ENCODE results near the gene PPP1R14C.

PPP1R14C gene

DNA sequence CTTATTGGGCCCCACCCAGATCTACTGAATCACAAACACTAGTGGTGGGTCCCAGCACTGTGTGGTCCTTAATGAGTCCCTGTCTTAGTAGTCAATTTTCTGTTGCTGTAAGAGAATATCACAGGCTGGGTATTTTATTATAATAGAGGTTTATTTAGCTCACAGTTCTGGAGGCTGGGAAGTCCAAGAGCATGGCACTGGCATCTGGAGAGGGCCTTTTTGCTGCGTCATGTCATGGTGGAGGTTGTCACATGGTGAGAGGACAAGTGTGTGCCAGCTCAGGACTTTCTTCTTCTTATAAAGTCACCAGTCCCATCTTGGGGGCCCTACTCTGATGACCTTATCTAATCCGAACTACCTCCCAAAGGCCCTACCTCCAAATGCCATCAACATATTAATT is 105.0 kb downstream of the PPP1R14C start:
- DNase-seq (ENCODE audit: low read depth in 3 of 3, low spot score in 1 of 3), result no peak

DNA sequence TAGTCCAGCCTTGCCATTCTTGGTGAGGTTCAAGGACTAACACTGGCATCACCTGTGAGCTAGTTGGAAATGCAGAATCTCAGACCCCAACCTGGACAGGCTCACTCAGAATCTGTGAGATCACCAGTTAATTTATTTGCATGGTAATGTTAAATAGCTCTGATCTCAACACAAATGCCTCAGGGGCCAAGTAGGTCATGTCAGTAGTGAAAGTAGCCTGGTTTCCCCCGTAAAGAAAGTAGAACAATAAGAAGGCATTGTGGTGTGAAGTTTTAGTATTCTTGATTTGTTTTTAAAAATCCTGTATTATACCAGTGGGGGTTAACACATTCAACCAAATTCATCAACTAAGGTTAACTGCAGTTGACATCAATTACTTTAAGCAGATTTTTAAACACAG is 105.5 kb downstream of the PPP1R14C start:
- no peak for DNase-seq (ENCODE audit: low read depth in 3 of 3, low spot score in 1 of 3)

DNA sequence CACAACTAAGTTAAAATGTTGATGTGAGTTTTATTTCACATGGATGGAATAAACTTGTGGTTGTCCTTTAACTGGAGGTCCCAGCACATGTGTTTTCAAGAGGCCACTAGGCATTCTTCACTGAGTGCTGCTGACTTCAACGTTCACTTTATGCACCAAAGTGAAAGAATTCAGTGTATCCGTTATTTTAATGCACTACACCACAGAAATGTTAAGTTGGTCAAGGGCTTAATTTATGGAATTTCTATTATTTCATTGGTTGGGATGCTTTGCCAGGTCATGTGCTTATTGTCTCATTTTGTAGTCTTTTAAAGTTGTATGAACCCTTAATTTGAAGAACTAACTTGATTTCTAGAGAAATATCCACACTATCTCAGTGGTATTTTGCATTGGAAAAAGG is 106.4 kb downstream of the PPP1R14C start:
- DNase-seq (ENCODE audit: low read depth in 3 of 3, low spot score in 1 of 3), result no peak

DNA sequence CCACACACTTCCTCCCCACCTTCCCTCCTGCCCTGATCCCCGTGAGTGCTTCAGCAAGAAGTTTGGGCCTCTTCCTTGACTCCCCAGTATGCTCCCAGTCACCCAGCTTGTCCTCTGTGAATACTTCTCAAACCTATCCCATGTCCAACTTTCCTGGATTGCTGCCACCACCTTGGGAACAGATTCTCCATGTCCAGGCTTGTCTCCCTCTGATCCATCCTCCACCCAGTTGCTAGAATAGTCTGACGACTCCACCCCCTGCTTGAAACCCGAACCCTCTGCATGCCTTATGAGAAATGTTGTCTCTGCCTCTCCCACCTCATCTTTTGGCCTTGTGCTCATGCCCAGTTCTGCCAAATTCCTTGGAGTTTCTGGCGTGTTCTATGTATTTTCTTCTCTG is 108.0 kb downstream of the PPP1R14C start:
- DNase-seq (ENCODE audit: low read depth in 3 of 3, low spot score in 1 of 3), result no peak

DNA sequence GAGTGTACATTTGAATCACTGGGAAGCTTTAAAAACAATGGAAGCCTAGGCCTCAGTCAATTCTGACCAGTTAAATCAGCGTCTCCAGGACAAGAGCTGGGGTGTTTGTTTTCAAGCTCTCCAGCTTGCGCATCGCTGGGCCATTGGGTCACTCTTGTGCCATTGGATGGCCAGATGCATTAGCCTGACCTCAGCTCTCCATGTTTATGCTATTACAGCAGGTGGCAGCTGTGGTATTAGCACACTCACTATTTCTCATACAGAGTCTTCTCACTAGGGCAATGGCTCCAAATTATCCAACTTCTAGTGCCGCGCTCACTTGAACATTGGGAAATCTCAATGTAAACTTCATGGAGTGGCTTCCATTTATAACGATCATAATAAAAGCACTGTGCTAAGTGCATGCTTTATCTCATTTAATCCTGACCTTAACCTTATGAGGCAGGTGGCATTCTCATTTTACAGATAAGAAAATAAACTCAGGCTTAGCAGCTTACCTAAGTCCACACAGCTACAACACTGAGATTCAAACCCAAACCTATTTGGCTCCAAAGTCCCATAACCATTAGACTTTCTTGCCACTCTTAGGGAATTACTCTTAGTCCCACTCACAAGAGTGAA is 108.8 kb downstream of the PPP1R14C start:
- DNase-seq (ENCODE audit: low read depth in 3 of 3, low spot score in 1 of 3), result no peak

DNA sequence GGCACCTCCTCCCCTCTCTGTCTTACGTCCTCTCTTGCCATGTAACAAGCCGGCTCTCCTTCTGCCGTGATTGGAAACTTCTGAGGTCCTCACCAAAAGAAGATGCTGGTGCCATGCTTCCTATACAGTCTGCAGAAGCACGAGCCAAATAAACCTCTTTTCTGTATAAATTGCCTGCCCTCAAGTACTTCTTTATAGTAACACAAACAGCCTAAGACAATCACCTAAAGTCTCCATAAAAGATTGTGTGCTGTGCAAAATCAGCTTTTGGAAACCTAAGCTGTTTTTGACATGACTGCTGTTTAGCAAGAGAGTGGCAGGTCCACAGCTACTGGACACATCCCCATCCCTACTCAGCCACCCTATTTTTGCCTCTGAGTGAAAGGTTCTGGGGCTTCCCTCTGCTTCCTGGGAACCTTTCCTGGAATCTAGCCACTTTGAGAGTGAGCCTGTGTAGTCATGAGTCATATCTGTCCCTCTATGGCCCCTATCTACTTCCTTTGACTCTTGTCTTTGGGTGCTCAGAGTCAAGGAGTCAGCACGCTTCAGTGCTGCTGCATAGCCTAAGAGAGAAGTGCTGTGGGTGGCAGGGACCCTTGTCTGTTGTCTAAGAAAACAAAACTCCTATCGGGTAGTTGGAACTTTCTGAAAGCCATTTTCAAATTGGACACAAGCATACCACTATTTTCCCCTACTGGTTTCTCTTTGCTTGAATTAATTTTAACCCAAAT is 110.0 kb downstream of the PPP1R14C start:
- DNase-seq (ENCODE audit: low read depth in 3 of 3, low spot score in 1 of 3), result no peak

DNA sequence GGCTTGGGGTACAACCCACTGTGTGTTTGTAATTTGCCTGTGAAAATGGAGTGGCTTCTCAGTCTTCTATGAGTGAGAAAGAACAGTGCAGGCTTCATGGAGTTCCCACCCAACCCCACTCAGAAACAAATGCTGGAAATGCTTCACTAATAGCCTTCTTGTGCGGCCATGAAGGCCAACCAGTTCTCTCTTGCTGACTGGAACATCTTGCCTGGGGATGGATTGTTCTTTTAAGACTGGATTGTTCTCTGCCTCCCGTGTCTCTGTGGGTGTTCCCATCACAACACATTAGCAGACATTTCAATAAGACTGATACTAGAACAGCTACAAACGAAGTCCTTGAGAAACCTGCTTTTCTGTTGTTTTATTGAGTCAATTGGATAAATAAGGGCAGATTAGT is 110.6 kb downstream of the PPP1R14C start:
- DNase-seq (ENCODE audit: low read depth in 3 of 3, low spot score in 1 of 3), result no peak

DNA sequence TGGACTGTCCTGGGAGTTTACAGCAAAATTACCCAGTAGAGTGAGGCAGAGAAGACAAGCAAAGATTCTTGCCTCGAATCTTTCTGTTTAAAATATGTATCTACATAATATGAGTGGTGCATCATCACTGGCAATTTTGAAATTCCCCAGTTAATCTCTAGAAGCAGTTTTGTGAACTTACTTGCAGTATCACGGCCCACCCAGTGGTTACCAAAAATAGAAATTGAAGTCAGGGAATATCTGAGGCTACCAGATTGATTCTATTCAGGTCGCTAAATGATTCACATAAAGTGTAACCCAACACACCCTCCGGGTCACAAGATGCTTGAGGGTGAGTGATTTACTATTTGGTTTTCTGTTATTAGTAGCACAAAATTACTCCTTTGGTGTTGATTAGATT is 111.9 kb downstream of the PPP1R14C start:
- DNase-seq (ENCODE audit: low read depth in 3 of 3, low spot score in 1 of 3), result no peak

DNA sequence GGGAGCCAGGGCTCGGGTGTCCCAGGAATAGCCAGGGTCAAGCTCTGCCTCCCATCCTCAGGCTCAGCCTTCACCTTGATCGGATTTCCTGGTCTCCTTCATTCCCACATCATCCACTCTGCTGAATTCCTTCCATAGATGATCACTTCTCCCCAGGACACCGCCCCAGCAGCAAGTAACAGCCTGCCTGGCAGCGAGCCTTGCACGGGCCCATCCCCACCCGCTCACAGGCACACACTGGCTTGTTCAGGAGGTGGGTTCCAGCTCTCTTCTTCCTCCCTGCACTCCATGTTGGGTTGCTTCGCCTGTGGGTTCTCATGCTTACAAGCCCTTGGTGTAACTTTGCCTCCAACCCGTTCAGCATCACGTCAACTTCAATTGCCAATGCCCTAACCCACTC is 113.0 kb downstream of the PPP1R14C start:
- DNase-seq (ENCODE audit: low read depth in 3 of 3, low spot score in 1 of 3), result no peak

DNA sequence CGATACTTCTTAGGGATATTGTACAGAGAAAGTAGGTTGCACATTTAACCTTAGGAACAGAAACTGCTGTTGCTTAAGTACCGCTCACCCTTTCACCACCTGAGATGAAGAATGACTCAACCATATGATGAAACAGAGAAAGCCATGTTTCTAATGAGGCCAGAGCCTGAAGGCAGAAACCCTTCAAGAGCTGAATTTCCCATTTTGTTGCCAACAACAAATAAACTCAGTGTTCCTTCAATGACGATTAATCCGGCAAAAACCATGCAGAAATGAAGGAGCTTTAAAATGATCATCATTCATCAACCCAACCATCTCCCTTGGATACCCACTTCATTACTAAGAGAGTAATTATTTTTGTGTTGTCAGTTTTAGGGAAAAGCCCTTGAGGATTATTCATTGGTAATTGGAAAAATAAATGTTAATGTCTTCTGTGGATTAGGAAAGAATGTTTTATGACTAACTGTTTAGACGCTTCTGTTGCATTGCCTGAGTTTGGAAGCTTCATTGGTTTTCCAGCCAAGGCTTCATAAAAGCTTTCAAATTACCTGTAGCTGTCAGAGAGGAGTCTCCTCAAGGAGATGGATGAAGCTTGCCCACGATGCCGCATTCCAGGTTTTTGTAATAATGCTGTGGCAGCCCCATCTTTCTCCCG is 113.9 kb downstream of the PPP1R14C start:
- no peak for DNase-seq (ENCODE audit: low read depth in 3 of 3, low spot score in 1 of 3)

DNA sequence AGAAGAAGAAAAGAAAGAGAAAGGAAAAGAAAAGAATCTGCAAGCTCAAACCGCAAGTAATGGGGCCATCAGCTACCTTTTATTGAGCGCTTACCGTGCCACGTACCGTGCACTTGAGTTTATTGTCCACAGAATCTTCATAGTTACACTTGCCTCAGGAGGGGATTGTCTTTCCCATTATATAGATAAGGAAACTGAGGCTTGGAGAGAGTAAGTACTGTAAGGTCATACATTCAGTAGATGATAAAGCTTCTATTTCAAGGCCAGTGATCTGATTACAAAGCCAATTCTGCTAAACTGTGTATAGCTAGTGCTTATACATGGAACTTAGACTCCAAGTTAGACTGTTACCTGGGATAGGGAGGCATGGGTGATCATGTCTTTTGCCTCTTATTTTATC is 115.5 kb downstream of the PPP1R14C start:
- no peak for DNase-seq (ENCODE audit: low read depth in 3 of 3, low spot score in 1 of 3)

DNA sequence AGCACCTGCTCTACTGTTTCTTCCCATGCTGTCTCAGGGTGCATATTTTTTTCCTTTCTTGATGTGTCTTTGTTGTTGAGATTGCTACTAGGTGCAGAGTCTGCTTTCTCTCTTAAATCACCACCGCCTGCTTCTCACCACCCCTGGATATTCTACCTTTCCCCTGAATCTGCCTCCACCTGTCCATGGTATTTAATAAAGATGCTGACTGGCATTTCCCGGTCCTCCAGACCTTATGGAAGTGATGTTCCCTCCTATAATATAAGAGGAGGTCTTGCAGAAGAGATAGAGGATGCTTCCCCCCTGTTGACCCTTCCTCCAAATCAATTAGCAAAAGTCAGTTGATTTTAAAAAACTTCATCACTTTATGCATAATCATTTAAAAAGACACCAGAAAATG is 118.1 kb downstream of the PPP1R14C start:
- DNase-seq (ENCODE audit: low read depth in 3 of 3, low spot score in 1 of 3), result no peak

DNA sequence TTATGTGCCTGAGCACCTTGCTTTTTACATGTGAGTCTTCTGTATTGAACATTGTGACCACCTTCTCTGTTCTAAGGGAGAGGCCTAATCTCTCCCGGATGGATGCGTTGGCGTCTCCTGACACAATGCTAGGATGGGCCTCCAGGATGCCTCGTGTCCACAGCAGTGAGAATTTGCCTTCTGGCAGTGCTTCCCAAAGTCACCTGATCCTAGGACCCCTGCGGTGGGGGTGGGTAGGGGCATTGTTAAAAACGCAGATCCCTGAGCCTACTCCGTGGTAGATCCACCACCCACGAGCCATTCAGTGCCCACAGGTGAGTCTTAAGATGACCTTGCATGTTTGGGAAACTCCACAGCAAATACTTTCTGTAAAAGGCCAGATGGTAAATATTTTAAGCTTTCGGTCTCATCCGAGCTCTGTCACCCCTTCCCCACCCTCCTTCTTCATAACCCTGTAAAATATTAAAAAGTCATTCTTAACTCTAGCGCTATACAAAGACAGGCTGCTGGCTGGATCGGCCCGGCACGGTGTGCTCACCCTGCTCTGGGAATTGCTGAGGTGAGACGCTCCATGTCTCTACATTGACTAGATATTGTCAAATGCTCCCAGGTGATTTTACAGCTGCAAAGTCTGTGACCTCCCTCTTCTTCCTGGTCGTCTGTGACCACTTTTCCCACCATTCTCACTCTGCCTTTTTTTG is 119.3 kb downstream of the PPP1R14C start:
- no peak for DNase-seq (ENCODE audit: low read depth in 3 of 3, low spot score in 1 of 3)

DNA sequence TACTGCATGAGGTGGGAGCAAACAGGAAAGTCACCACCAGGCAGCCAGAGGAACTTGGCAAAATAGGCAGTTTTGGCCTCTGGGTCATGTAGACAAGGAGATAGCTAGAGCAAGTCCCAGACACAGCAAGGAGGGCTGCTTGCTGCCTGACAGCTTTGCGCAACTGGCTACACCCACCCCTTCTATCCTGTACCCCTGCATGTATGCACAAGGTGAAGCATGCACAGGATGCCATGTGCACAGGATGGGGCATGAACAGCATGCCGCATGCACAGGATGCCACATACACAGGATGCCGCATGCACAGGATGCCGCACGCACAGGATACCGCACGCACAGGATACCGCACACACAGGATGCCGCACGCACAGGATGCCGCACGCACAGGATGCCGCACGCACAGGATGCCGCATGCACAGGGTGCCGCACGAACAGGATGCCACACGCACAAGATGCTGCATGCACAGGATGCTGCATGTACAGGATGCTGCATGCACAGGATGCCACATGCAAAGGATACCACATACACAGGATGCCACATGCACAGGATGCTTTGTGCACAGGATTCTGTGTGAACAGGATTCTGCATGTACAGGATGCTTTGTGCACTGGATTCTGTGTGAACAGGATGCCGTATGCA is 121.0 kb downstream of the PPP1R14C start:
- no peak for DNase-seq (ENCODE audit: low read depth in 3 of 3, low spot score in 1 of 3)

DNA sequence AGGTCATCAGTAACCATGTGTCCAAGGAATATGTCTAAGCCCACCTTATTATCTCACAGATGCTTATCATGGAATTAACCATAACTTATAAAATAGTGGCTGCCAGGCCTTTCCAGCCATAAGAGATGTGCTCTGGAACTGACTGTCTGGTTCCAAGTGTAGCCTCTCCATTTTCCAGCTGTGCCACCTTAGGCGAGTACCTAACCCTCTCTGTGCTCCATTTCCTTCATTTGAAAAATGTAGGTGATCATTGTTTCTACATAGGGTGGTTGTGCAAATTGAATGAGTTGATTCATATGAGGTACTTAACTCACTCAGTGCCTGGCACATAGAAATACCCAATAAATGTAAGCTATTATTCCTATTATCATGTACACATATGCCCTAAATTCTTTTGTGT is 123.5 kb downstream of the PPP1R14C start:
- no peak for DNase-seq (ENCODE audit: low read depth in 3 of 3, low spot score in 1 of 3)

DNA sequence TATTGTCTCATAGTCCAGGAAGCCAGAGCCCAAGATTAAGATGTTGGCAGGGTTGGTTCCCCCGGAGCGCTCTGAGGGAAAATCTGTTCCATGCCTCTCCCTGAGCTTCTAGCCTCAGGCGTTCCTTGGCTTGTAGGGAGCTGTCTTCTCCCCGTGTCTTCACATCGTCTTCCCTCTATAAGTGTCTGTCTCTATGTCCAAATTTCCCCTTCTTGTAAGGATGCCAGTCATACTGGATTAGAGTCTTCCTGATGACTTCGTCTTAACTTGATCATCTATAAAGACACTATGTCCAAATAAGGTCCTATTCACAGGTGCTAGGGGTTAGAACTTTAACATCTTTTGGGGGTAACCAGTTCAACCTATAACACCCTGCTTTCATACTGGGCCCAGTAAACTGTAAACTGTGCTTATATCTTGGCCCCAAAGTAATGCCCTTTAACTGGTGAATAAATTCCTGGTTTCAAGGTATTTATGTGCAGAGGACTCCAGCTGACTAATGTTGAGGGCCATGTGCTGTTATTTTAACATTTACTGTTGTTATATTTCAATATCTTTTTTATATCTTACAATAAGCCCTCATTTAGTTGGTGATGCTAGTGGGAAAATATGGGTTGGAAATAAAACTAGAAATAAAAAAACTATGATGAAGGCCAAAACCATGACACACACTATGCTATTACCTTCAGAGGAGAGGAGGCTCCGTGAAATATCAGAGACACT is 124.3 kb downstream of the PPP1R14C start:
- DNase-seq (ENCODE audit: low read depth in 3 of 3, low spot score in 1 of 3), result no peak

DNA sequence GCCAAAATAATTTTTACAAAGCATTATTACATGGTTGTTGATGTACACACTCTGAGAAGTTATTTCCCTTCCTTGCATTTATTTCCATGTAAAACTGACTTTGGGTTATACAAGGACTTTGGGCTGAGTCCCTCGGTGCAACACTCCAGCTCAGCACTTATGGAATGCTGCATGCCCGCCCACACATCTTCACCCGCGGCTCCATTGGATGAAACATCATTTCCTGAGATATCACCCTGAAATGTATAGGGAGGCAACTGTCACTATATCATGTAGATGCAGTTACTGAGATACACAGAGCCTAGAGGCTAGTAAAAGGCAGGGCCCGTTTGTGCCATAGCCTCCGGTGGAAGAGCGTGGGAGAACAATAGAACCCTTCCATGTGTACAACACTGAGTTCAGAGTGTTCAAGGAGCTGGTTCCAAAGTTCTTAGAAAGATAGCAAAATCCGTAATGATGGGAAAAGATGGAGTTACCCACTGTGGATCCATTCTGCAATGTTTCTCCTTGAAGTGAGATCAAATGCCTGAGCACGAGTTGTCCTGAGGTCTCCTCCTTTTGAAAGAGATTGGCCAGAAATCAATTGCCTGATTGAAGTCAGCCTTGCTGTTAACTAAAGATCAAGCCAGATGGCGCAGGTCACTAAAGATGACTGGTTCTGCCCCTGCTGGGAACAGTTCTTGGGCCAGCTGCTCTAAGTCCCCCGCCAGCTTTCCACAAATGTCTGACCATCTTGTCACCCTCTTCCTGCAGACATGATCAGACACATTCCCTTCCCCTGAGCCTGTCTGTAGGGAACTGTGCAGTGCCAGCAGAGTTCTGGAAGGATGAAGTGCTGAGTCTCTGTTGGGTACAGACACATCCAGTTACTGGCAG is 125.1 kb downstream of the PPP1R14C start:
- DNase-seq (ENCODE audit: low read depth in 3 of 3, low spot score in 1 of 3), result no peak

DNA sequence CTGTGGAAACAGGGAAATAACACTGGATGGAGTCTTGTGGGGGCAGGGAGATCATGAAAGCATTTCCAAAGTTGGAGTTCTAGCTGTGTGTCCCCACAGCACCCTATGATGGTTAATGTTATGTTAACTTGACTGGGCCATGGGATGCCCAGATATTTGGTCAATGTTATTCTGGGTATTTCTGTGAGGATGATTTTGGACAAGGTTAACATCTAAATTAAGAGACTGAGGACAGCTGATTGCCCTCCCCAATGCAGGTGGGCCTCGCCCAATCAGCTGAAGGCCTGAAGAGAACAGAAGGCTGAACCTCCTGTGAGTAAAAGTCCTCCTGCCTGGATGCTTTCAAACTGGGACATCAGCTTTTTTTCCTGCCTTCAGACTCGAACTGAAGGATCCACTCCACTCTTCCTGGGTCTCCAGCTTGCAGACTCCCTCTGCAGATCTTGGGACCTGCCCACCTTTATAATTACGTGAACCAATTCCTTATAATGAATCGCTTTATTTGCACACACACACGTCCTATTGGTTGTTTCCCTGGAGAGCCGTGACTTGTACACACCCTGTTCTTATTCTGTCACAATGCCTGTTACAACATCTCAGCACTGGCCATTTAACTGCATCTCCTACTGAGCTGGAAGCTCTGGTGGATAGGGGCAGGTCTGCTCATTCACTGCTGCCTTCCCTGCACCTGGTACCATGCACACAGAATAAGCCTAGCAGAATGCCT is 126.4 kb downstream of the PPP1R14C start:
- no peak for DNase-seq (ENCODE audit: low read depth in 3 of 3, low spot score in 1 of 3)

DNA sequence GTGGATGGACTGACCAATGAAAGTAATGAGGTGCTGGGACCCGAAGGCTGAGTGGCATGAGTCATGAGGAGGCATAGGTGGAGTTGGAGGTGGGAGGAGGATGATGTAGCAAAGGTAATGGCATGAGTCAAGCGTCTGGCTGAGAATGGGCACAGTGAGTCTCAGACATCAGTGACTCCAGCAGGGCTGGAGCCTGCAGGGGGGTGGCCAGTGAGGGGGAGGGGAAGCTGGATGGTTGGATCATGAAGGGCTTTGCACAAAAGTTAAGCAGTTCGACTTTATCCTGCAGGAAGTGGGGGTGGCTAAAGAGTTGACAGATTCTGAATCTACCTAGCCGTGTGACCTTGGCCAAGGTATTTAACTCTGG is 127.0 kb downstream of the PPP1R14C start:
- DNase-seq (ENCODE audit: low read depth in 3 of 3, low spot score in 1 of 3), result no peak

Data from stimulated activated CD4-positive, alpha-beta T cell treated with anti-CD3 and anti-CD28 coated beads, TNF-alpha, amount 100 ng/mL, for 1 hour (primary cell).